Adrenal gland (tissue), 12 donors: ENCODE results near the gene DUS1L. TPM values are rescaled to one million over a fixed set of nuclear protein-coding genes. Genes with fewer than 3 reads are reported as not detected.

Source experiments
- DNase-seq, 7 donors: peaks; one replicate each; pipeline ENCODE4 v3.0.0-alpha.2; 2019 to 2020
- H3K27ac ChIP-seq, 5 donors: fragments of 200-600 bp; sonication (generic) in 4 of 5; 1 replicate in 3 of 5; 2 replicates in 2 of 5; pipeline versions ENCODE4 v1.5.1 to v1.8.0; 2016 to 2020; ENCODE audit warnings: mild to moderate bottlenecking in 1 of 5
- H3K27me3 ChIP-seq: fragments of 200-600 bp; 2 replicates; pipeline ENCODE4 v1.8.0; 2021
- H3K36me3 ChIP-seq, 2 donors: fragments of 200-600 bp; replicated peaks in 1 of 2; 1 replicate in 1 of 2; 2 replicates in 1 of 2; pipeline versions ENCODE4 v1.5.1 to v1.8.0; 2018 to 2022
- H3K4me1 ChIP-seq, 2 donors: fragments of 200-600 bp; replicated peaks in 1 of 2; 1 replicate in 1 of 2; 2 replicates in 1 of 2; pipeline versions ENCODE4 v1.5.1 to v1.8.0; 2018 to 2021
- H3K4me3 ChIP-seq, 4 donors: fragments of 200-600 bp; sonication (generic) in 3 of 4; one replicate each; pipeline ENCODE4 v1.5.1; 2016 to 2018
- H3K9me3 ChIP-seq, 3 donors: fragments of 200-600 bp; sonication (generic) in 1 of 3; replicated peaks in 1 of 3; 1 replicate in 2 of 3; 2 replicates in 1 of 3; pipeline versions ENCODE4 v1.5.1 to v1.8.0; 2016 to 2021
- CTCF ChIP-seq, 6 experiments: fragments of 450-650 bp in 4 of 6; fragments of 200-600 bp in 2 of 6; sonication (generic) in 1 of 6; IDR thresholded peaks; 1 replicate in 5 of 6; 2 replicates in 1 of 6; pipeline versions ENCODE4 v1.5.1 to v1.8.0; 2016 to 2021; ENCODE audit warnings: antibody characterized with exemption in 6 of 6, mild to moderate bottlenecking in 2 of 6, moderate library complexity in 1 of 6
- POLR2A ChIP-seq, 2 donors: fragments of 450-650 bp; IDR thresholded peaks; one replicate each; pipeline ENCODE4 v1.6.1; 2017; ENCODE audit warnings: antibody characterized with exemption in 2 of 2, mild to moderate bottlenecking in 2 of 2, moderate library complexity in 1 of 2
- WGBS, 4 donors: extraction: QIAGEN DNeasy Blood & Tissue Kit in 2 of 4; methylation state at CpG; one replicate each; pipeline versions ENCODE4 v1.1.5 to v1.1.7; 2013 to 2017; 5-methylcytosine and 5-hydroxymethylcytosine counted together
- intact Hi-C, 2 donors: fragments of 100-400 bp; cut with DNase I; formaldehyde crosslinking; loops; one replicate each; pipeline versions ENCODE4 v1.14.1 to v1.15.0; 2022 to 2023
- polyA plus RNA-seq, 3 donors: library from polyadenylated mRNA; stranded (reverse); fragments of 200-250 nt in 2 of 3; fragments of 350-450 nt in 1 of 3; fragmentation: Illumina TruSeq in 1 of 3; extraction: RNeasy Lipid Tissue Mini Kit (QIAGEN cat#74804) in 1 of 3; gene quantifications; one replicate each; pipeline ENCODE4 v1.2.3, GENCODE V29; 2013 to 2014
- total RNA-seq, 9 donors: library from RNA; depleted of rRNA in 4 of 9; stranded (reverse); fragments of >200 nt in 4 of 9; fragments of 120-200 nt in 1 of 9; fragmentation: NEBNext Ultra II Directional in 1 of 9; extraction: Animal tissue kit (Norgen Biotek cat#: 25700) in 1 of 9; gene quantifications; one replicate each; pipeline versions ENCODE4 v1.1.0 to v1.2.4, GENCODE V29; 2013 to 2023
- donor health status: healthy with polysubstance abuse.
- donor health status: Bipolar disorder and iron deficiency.
- donor health status: DM: yes; HTN: yes; CAD: no.
- donor health status: DM: no; HTN: no; CAD: no.
- donor health status: DM: no; HTN: no; CAD: no.
- donor health status: DM: yes; HTN: yes; CAD: no.

DUS1L gene
- total and polyA plus RNA-seq, 12 donors, result 38.5 to 397 (median 75.7) TPM

GRCh38 chr17:82084373-82085030 is 18.9 kb upstream of the DUS1L start:
- Histone ChIP-seq H3K27ac (no peak overlapping the region), H3K36me3 (peaks cover 0 to 97% of the 10 kb centered on the region in 2 donors)
- intact Hi-C loops, result no loop called here

GRCh38 chr17:82083533-82084359 is 18.1 kb upstream of the DUS1L start:
- 91 to 96% (median 92%) methylated on average over 28 to 55 of the region's 55 CpGs for WGBS, 4 donors
- Histone ChIP-seq H3K9me3 (no peaks in the 10 kb centered on the region), H3K4me1 (no peaks in the 10 kb centered on the region), H3K27ac (no peak overlapping the region), H3K27me3 (no peaks in the 10 kb centered on the region), H3K4me3 (no peak overlapping the region), H3K36me3 (peaks cover 0 to 96% of the 10 kb centered on the region in 2 donors)
- intact Hi-C loops, result no loop called here
- TF ChIP-seq CTCF (IDR thresholded peaks at IDR 0.05), result no peak
- no peak for TF ChIP-seq POLR2A (IDR thresholded peaks at IDR 0.05)
- DNase-seq, result no peak

More at GRCh38 chr17:82084373-82085030, 18.9 kb upstream of the DUS1L start:
- no peaks in the 10 kb centered on the region for H3K4me1 ChIP-seq
- TF ChIP-seq CTCF (IDR thresholded peaks at IDR 0.05) (no peak), POLR2A (IDR thresholded peaks at IDR 0.05) (no peak)
- H3K27me3 ChIP-seq, result no peaks in the 10 kb centered on the region
- 83 to 95% (median 93%) methylated on average over 14 to 31 of the region's 31 CpGs for WGBS, 4 donors
- no peaks in the 10 kb centered on the region for H3K9me3 ChIP-seq
- no peak overlapping the region for H3K4me3 ChIP-seq
- DNase-seq, result no peak

GRCh38 chr17:82083009-82083408 is 17.4 kb upstream of the DUS1L start:
- Histone ChIP-seq H3K36me3 (peaks cover 0 to 94% of the 10 kb centered on the region in 2 donors), H3K4me3 (no peak overlapping the region), H3K27me3 (no peaks in the 10 kb centered on the region), H3K27ac (no peak overlapping the region), H3K9me3 (no peaks in the 10 kb centered on the region), H3K4me1 (no peaks in the 10 kb centered on the region)
- DNase-seq, result no peak
- TF ChIP-seq CTCF (IDR thresholded peaks at IDR 0.05), result no peak
- TF ChIP-seq POLR2A (IDR thresholded peaks at IDR 0.05), result no peak
- intact Hi-C loops, result no loop called here
- 88 to 98% (median 93%) methylated on average over 10 to 24 of the region's 24 CpGs for WGBS, 4 donors

GRCh38 chr17:82082456-82082855 is 16.9 kb upstream of the DUS1L start:
- H3K4me1 ChIP-seq, result no peaks in the 10 kb centered on the region
- no peak overlapping the region for H3K27ac ChIP-seq
- DNase-seq, result no peak
- TF ChIP-seq POLR2A (IDR thresholded peaks at IDR 0.05), result no peak
- no peak for TF ChIP-seq CTCF (IDR thresholded peaks at IDR 0.05)
- H3K36me3 ChIP-seq, result peaks cover 0 to 89% of the 10 kb centered on the region in 2 donors
- WGBS, 4 donors, result 91 to 94% (median 94%) methylated on average over 3 to 19 of the region's 19 CpGs
- no peak overlapping the region for H3K4me3 ChIP-seq
- H3K9me3 ChIP-seq, result no peaks in the 10 kb centered on the region
- intact Hi-C loops, result no loop called here
- H3K27me3 ChIP-seq, result no peaks in the 10 kb centered on the region
